Stimulated activated naive CD4-positive, alpha-beta T cell treated with Interleukin-2 at 50 U/mL for 16 hours (primary cell): Measurements from ENCODE around the gene DOK1.
"Not testable (repeated sequence)": the region's sequence is repeated elsewhere in the genome, so short reads cannot be mapped to it uniquely, and the experiment has no call there.

Experiments used
- DNase-seq: peaks from one replicate; lab custom pipeline; 2025; lab: John Stamatoyannopoulos, UW

DOK1 gene

DNA sequence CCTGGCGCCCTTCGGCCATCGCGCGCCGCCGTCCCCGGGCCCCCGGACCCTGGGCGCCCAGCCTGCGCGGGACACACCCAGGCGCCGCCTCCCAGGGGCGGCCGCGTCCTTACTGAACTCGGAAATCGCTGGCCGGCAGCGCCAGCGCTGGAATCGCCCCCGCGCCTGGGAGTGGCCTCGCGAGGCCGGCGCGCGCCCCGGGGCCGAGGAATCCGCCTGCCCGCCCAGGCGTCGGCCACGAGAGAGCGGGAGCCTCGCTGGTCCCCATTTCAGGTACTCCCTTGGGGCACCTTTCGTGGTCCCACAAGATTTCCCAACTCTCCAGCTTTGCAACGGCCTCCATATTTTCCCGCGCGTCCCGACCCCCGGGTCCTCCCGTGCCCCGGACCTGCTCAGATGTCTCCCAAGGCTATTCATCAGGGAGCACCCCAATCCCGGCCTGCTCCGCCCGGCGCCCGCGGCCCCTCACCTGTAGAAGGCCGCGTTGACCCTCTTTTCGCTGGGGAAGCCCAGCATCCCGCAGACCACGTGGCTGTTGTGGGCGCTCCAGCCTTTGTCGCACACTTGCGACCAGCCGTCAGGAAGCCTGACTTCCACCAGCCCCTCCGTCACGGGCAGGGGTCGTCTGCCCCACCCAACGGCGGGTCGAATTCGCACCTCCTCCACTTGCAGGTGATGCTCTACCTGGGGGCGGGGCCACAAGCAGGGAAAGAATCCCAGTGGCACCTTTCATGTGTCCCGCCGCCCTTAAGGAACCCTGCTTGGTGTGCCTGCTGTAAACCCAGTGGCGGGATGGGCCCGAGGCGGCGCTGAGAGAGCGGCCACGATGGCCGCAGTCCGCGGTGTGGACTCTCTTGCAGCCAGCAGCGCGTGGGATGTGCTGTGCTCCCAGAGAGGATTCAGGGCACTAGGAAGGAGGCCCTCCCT, 5.4 kb upstream of the DOK1 start:
- no peak for DNase-seq

DNA sequence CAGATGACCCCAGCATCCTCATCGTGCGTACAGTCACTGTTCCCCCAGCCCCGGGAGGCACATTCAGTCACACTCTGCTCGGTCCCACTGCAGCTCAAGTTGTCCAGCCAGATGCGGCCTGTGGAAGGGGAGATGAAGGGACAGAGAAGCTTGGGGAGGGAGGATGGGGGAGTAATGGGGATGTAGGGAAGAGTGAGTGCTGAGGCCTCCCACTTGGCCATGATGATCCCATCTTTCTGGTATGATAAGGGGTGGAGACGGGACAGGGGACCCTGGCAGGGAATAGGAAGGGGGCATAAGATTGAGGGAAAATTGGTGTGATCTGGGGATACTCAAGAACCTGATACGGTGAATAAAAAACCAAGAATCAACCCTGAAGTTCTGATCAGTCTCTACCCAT, 4.3 kb upstream of the DOK1 start:
- DNase-seq = no peak

DNA sequence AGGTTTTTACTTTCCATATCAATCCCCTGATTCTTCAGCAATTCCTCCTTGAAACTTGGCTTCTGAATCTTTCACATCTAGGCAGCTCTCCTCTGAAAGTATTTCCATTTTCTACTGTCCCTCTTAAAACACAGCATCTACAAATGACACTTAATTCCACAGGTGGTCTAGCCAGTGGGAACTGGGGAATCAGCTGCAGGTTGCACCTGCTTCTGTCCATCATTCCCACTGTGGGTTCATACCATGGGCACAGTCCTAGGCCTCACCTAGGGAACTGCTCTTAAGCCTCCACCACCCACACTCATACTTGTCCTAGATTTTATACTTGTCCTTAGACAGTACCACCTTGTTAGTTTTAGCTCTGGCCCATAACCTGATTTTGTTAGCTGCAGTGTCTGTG, 3.0 kb upstream of the DOK1 start:
- no peak for DNase-seq

DNA sequence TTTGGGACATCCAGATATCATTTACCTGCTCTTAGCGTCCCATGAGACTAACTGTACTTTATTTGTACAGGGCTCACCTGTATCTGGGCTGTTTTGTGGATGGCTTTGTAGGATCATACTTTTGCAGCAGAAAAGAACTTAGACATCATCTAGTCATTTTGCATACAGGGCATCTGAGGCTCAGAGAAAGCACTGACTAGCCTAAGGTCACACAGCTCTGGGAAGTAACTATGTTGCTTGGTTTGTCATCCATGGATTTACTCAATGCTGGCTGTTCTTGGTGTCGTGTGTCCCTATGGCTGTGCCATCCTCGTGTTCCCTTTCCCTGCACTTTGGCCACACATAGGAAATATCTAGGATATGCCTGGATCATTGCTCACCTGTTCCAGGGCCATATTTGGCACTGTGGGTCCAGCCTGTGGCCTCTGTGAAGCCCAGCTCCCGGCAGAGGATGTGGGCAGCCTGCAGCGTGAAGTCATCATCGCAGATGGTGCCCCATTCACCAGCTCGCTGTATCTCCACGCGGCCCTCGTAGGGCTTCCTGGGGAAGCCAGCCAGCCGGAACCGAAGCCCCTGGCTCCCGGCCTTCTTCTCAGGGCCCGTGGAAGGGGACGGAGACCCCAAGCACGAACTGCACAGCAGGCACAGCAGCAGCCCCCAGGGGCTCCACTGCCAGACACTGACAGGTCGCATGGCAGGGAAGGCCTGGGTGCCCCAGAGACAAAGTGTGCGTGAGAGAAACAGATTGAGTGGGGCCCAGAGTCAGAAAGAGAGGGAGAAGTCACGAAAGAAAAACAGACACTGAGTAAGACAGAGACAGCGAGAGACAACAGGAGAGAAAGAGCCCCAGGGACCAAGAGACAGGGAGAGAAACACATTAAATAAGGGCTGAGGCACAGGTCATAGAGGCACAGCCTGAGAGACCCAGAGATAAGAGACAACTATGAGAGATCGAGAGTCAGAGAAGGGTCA, 2.3 kb upstream of the DOK1 start:
- DNase-seq = no peak

DNA sequence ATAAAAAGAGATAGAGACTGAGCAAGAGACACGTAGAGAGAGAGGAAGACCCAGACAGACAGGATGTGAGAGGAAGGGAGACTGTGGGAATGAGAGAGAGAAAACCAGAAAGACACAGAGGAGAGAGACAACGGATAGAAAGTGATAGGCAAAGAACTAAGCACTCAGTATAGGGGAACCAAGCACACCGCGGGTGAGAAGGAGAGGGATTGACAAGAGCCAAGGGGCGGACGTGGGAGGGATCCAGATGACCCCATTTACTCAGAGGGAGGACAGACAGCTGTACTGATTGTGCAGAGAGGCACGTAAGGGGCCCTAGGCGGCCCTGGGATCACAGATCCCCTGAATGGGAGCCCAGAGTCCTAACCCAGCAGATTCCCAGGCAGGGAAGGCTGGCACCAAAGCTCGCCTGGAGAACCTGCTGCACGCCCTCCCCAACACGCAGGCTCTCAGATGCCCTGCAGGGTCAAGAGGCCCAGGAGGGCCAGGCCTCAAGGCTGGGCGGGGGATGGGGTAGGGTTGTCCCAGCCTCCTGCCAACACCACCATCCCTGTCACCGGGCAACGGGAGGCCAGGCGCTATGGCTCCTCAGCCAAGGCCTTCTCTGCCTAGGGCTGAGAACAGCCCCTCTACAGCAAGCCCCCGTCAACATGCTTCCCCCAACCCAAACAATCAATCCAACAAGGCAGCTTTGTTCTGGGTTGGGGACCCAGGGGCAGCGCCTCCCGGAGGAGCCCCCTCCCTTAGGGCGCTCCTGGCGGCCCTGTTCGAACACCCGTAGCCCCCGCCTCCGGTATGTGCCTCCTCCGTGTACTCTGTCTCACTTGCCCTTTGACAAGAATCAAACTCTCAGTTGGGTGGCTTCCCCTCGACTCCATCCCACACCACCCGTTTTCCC, 1.4 kb upstream of the DOK1 start:
- no peak for DNase-seq

DNA sequence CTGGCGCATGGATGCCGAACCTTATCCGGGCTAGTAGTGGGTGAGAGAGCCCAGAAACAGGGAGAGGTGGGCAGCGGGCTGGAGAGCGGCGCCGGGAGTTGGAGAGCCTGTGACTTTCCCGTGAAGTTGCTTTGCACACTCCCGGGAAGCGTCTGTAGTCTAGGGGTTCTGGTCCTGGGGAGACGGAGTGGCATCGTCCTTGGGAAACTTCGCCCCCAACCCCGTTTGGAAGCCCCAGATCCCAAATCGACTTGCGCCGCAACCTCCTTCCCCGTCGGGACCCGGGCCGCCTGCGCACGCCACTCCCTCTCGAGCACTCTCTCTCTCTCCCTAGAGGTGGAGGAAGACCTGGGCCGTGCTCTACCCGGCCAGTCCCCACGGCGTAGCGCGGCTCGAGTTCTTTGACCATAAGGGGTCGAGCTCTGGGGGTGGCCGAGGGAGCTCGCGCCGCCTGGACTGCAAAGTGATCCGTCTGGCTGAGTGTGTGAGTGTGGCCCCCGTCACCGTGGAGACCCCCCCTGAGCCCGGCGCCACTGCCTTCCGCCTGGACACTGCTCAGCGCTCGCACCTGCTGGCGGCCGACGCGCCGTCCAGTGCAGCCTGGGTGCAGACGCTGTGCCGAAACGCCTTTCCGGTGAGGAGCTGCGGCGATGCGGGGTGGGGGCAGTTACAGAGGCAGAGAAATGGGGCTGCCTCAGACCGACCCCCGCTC, 456 bp downstream of the DOK1 start:
- DNase-seq = peak; percentile 36

DNA sequence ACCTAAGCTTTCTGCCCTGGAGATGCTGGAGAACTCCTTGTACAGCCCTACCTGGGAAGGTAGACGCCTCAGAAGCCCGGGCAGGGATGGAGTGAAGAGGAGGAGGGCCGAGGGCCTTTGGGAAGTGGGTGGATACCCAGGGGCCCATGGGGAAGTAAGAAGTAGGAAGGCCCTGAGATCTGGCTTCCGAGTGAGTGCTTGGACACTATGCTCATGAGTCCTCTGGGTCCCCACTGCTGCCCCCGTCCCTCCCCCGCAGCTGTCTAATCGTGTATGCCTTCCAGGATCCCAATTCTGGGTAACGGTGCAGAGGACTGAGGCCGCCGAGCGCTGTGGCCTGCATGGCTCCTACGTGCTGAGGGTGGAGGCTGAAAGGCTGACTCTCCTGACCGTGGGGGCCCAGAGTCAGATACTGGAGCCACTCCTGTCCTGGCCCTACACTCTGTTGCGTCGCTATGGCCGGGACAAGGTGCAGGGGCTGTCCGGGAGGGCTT, 1.1 kb downstream of the DOK1 start:
- no peak for DNase-seq

DNA sequence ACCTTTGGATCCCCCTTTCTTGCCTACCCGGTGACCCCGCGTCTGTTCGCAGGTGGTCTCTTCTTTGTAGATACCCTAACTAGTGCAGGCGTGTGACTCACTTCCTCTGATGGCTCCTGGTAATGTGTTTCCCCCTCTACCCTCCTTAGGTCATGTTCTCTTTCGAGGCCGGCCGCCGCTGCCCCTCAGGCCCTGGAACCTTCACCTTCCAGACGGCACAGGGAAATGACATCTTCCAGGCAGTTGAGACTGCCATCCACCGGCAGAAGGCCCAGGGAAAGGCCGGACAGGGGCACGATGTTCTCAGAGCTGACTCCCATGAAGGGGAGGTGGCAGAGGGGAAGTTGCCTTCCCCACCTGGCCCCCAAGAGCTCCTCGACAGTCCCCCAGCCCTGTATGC, 1.6 kb downstream of the DOK1 start:
- DNase-seq = no peak

DNA sequence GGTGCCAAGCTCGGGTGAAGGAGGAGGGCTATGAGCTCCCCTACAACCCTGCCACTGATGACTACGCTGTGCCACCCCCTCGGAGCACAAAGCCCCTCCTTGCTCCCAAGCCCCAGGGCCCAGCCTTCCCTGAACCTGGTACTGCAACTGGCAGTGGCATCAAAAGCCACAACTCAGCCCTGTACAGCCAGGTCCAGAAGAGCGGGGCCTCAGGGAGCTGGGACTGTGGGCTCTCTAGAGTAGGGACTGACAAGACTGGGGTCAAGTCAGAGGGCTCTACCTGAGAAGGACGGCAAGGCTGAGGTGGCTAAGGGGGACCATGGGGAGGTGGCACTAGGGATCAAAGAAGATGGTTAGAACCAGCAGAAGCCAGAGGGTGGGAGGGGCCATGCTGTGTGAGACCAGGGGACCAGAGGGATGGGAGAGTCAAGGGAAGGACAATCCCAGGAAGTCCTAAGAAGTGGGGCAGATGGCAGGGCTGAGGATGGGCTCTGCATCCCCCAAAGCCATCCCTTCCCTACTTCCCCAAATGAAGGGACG, 2.4 kb downstream of the DOK1 start:
- DNase-seq = no peak

DNA sequence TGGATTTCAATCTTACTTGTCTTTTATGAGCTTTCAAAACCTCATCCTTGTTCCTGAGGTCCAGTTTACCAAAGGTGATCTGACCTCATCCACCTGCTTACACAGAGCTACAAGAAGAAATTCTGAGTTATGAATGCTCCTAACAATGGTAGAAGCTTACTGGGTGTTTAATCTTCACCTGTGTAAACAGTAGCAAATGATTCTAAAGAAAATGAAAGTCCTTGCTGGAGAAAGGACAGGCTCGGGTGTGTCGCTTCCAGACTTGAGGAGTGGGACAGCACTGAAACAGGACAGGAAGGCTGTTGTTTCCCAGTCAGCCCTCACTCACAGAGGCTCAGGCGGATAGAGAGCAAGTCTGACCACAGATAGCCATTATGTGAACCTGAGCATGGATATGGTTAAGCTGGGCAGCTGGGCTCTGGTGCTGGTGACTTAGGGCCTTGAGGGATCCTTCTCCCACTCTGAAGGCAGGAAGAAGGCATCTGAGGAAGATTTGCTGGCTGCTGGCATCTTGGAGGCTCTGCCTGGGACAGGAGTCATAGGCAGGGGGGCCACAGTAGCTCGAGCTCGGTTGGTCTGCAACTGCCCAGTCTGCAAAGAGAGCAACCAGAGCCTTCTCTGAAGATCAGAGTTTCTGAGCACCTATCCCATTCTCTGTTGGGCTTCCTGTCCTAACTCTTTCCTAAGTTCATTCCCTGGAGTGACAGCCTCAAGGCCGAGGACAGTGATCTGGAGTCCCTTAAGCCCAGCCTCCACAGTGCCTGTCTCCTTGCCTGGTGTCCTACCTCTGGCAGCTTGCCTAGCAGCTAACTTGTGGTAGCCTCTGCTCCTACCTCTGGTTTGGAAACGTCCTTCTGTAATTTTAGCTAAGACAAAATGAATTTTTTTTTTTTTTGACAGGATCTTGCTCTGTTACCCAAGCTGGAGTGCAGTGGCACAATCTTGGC, 4.0 kb downstream of the DOK1 start:
- DNase-seq = no peak

DNA sequence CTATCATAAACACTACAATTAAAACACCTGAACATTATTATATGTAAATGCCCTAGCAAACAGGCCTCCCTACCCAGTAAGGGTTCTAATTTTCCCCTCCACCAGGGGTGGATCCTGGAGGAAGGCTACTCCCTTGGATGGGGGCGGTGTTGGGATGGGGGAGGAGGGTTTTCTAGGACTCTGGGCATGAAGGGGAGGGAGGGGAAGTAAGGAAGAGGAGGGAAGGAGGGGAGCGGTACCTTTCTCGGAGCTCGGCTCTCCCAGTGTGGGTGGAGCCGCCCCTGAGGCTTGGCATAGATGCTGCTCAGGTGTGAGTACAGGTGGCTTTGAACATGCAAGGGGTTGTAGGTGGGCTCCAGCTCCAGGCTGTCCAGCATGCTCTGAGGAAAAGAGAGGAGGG, 5.4 kb downstream of the DOK1 start:
- DNase-seq = no peak

DNA sequence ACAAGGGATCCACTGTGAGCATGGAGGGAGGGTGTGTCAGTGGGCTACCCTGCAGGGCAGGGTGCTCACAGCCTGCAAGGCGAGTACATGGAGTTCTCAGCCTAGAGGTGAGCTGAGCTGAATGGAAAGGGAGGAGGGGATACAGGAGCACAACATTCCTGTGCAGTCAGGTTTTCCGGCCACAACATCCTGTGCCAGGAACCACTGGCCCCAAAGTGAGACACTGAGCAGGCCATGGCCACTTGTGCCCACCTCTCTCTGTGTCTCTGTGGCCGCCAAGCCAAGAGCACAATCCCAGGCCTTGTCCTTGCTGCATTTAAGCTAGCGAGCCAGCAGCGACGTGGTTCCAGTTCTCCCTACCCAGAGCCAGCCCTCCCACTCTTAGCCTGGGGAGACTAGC, 6.1 kb downstream of the DOK1 start:
- no peak for DNase-seq

DNA sequence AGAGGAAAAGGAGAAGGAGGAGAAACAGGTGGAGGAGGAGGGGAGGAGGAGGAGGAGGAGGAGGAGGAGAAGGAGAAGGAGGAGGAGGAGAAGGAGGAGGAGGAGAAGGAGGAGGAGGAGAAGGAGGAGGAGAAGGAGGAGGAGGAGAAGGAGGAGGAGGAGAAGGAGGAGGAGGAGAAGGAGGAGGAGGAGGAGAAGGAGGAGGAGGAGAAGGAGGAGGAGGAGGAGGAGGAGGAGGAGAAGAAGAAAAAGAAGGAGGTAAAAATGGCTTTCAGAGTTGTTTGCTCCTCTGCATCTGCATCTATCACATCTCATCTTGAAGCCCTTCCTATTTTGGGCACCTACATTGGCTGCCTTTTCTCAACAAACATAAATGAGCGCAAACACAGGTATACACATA, 6.5 kb downstream of the DOK1 start:
- DNase-seq = not testable (repeated sequence)

DNA sequence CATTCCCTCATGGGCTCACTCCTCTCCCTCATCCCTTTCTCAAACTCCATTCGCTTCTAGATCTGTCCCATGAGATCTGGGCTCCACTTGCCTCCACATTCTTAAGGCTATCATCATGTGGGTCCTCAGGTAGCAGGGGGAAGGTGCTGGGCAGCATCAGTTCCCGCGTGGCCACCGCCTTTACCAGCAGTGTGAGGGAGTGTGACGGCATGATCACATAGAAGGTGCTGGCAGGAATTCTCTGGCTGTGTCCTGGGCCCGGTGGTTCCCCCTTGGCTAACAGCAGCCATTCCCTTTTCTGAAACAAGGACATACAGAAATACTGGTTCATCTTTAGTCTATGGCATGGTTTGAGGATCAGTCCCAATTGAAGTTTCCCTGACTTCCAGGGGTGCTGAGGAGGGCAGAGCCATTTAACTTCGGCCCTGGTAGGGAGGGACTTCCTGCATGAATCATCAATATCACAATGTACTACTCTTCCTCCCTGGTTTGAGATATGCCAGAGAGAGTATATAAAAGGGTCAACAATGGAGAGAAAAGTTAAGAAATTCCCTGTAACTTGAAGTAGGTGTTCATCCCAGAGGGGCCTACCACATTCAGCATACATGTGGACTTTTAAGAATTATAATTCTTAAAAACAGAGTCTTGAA, 7.7 kb downstream of the DOK1 start:
- no peak for DNase-seq

DNA sequence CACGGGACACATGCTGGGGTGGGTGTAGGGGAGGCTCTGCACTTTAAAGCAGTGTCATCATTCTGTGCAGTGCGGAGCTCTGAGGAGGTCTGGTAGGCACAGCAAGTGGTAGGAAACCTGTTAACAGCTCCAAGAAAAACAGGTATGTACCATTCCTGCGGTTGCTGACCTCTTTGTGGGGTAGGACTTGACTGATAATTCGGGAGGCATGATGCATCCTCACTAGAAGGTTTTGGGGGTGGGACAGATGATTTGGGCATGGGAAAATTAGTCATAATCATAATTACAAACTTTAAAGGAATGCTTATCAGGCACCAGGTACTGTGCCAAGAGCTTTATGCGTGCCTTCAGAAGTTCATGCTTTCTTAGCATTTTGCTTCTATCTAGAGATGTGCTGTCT, 9.7 kb downstream of the DOK1 start:
- DNase-seq = no peak

DNA sequence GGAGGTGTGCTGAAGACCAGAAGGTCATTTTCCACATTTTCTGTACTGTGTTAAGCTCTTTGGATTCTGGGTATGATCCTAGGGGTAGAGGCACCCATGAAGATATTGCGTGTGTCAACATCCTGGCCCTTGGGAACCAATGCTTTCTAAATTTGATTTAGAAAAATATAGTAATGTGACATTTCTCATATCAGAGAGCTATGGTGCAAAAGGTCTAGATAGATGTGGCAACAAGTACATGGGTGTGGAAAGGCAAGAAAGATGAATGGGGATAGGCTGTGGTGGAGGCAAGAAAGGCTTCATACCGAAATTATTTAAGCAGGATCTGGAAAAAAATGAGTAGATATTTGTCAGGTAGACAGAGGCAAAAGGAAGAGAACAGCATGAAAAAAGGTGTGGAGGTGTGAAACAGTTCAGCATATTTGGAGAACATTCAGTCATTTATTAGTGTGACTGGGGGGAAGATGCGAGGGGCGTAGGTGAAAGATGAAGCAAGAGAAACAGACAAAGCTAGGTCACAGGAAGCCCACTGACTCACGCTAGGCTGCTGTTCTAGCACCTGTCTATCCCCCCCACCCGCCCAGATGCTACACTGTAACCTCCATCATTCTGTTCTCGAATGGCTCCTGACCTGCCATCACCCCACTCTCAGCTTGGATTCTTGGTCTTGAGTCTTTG, 11.7 kb downstream of the DOK1 start:
- no peak for DNase-seq

DNA sequence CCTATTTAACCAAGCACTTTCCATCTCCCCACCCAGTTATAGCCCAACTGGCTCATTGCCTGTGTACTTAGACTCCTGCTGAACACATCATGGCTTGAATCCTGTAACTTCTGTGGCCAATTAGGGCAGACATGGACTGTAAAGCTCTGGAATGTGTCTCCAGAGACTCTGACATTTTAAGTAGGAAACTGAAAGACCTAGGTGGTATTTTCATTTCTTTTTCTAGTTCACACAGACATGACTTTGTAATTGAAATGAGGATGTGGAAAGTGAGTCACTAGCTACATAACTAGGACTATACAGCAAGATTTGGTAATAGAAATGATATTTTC, 12.2 kb downstream of the DOK1 start:
- DNase-seq = no peak

DNA sequence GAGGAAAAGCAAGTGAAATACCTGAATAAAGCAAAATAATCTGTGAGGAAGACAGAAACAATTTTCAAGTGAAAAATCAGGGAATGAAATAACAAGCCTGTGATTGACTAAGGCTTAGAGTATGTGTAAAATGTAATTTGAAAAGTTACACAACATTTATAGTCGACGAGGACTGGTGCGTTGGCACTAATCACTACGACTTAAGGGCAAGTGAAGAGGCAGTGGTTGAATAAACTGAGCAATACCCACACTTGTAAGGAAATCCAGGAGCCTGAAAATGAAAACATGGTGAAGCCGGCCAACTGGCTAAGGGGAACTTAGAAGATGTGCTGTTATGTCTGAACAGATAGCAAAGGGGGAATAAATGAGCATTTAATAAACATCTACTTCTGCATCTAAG, 13.4 kb downstream of the DOK1 start:
- no peak for DNase-seq

DNA sequence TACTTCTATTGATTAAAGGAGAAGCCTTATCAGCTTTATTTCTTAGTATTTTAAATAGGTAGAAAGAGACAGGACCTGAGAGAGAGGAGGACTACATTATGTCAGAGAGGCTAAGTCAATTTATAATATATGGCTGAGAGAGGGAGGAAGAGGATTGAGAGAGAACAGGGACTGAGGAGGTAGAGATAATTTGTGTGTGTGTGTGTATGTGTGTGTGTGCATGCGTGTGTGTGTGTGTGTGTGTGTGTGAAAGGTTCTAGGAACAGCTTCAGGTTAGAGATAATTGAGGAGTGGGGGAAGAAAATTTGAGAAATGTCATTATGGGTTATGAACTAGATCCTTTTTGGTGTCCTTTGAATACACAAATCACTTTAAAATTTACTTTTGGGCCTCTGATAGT, 15.2 kb downstream of the DOK1 start:
- DNase-seq = no peak
